H9 (cell line): ENCODE results near the gene IQUB. TPM values are rescaled to one million over a fixed set of nuclear protein-coding genes. Genes with fewer than 3 reads are reported as not detected.

Experiments
- DNase-seq: peaks from one replicate; pipeline ENCODE4 v3.0.0-alpha.2; 2017
- H2AFZ ChIP-seq: one replicate; pipeline ENCODE4 v1.6.1; 2013; ENCODE audit warnings: mild to moderate bottlenecking, low read length, control low read depth, moderate library complexity
- H2AK5ac ChIP-seq: 2 replicates; pipeline ENCODE4 v1.6.1; 2013; ENCODE audit warnings: low read length, control low read depth, mixed read lengths; ENCODE audit not compliant: insufficient read length
- H2BK120ac ChIP-seq: one replicate; pipeline ENCODE4 v1.6.1; 2013; ENCODE audit warnings: low read depth, mild to moderate bottlenecking, low read length, control low read depth, inconsistent platforms; ENCODE audit not compliant: poor library complexity, severe bottlenecking
- H2BK12ac ChIP-seq: 2 replicates; pipeline ENCODE4 v1.6.1; 2013; ENCODE audit warnings: low read length, control low read depth, mixed read lengths, low read depth; ENCODE audit not compliant: insufficient read length
- H2BK15ac ChIP-seq: 2 replicates; pipeline ENCODE4 v1.6.1; 2013; ENCODE audit warnings: low read depth, low read length, control low read depth
- H2BK20ac ChIP-seq: one replicate; pipeline ENCODE4 v1.6.1; 2013; ENCODE audit warnings: low read depth, mild to moderate bottlenecking, low read length, control low read depth, inconsistent platforms; ENCODE audit not compliant: poor library complexity, severe bottlenecking
- H2BK5ac ChIP-seq: 2 replicates; pipeline ENCODE4 v1.6.1; 2013; ENCODE audit warnings: low read length, control low read depth, mixed read lengths; ENCODE audit not compliant: insufficient read length
- H3K14ac ChIP-seq: 2 replicates; pipeline ENCODE4 v1.6.1; 2013; ENCODE audit warnings: low read length, control low read depth; ENCODE audit not compliant: insufficient read depth
- H3K18ac ChIP-seq: 2 replicates; pipeline ENCODE4 v1.6.1; 2013; ENCODE audit warnings: low read depth, mild to moderate bottlenecking, mixed read lengths, low read length, control low read depth; ENCODE audit not compliant: insufficient read length
- H3K23ac ChIP-seq: 2 replicates; pipeline ENCODE4 v1.6.1; 2013; ENCODE audit warnings: low read length, control low read depth, mixed read lengths, low read depth; ENCODE audit not compliant: insufficient read length
- H3K23me2 ChIP-seq: 2 replicates; pipeline ENCODE4 v1.6.1; 2013; ENCODE audit warnings: low read depth, mild to moderate bottlenecking, mixed read lengths, low read length, control low read depth; ENCODE audit not compliant: insufficient read length, poor library complexity, severe bottlenecking
- H3K27ac ChIP-seq: 2 replicates; pipeline ENCODE4 v1.5.1; 2013; ENCODE audit warnings: low read length, control low read depth, mixed read lengths, low read depth; ENCODE audit not compliant: insufficient read length
- H3K27me3 ChIP-seq: 2 replicates; pipeline ENCODE4 v1.6.1; 2013; ENCODE audit warnings: low read length, control low read depth, inconsistent platforms; ENCODE audit not compliant: insufficient read depth
- H3K4ac ChIP-seq: 2 replicates; pipeline ENCODE4 v1.6.1; 2013; ENCODE audit warnings: low read depth, mild to moderate bottlenecking, control low read depth, inconsistent platforms, low read length, moderate library complexity
- H3K4me1 ChIP-seq: 2 replicates; pipeline ENCODE4 v1.6.1; 2013; ENCODE audit warnings: low read length, control low read depth, inconsistent platforms; ENCODE audit not compliant: insufficient read depth
- H3K4me2 ChIP-seq: 2 replicates; pipeline ENCODE4 v1.6.1; 2013; ENCODE audit warnings: low read length, control low read depth, mixed read lengths; ENCODE audit not compliant: insufficient read length, insufficient read depth
- H3K56ac ChIP-seq: 2 replicates; pipeline ENCODE4 v1.6.1; 2013; ENCODE audit warnings: low read depth, mild to moderate bottlenecking, mixed read lengths, low read length, control low read depth; ENCODE audit not compliant: insufficient read length
- H3K79me1 ChIP-seq: 2 replicates; pipeline ENCODE4 v1.6.1; 2013; ENCODE audit warnings: low read depth, mild to moderate bottlenecking, moderate library complexity, low read length, control low read depth, inconsistent platforms; ENCODE audit not compliant: insufficient read depth, poor library complexity, severe bottlenecking
- H3K79me2 ChIP-seq: 2 replicates; pipeline ENCODE4 v1.6.1; 2013; ENCODE audit warnings: low read length, control low read depth, inconsistent platforms; ENCODE audit not compliant: insufficient read depth
- H3K9ac ChIP-seq: 2 replicates; pipeline ENCODE4 v1.6.1; 2013; ENCODE audit warnings: low read length, control low read depth, mixed read lengths; ENCODE audit not compliant: insufficient read length; ENCODE audit errors: extremely low read depth
- H3K9me3 ChIP-seq: one replicate; pipeline ENCODE4 v1.6.1; 2013; ENCODE audit warnings: low read depth, low read length, inconsistent platforms; ENCODE audit not compliant: control insufficient read depth
- H3T11ph ChIP-seq: one replicate; pipeline ENCODE4 v1.6.1; 2013; ENCODE audit warnings: mild to moderate bottlenecking, low read length, control low read depth, inconsistent platforms
- H4K20me1 ChIP-seq: one replicate; pipeline ENCODE4 v1.6.1; 2013; ENCODE audit not compliant: control insufficient read depth, insufficient read length, insufficient read depth
- H4K5ac ChIP-seq: 2 replicates; pipeline ENCODE4 v1.6.1; 2013; ENCODE audit warnings: low read depth, mild to moderate bottlenecking, mixed read lengths, low read length, control low read depth; ENCODE audit not compliant: insufficient read length
- H4K8ac ChIP-seq: replicated peaks from 2 replicates; pipeline ENCODE4 v1.6.1; 2013; ENCODE audit warnings: low read length, control low read depth, mixed read lengths, low read depth; ENCODE audit not compliant: insufficient read length
- H4K91ac ChIP-seq: 2 replicates; pipeline ENCODE4 v1.6.1; 2013; ENCODE audit warnings: low read depth, mild to moderate bottlenecking, moderate library complexity, mixed read lengths, low read length, control low read depth; ENCODE audit not compliant: insufficient read length
- H3K27ac Mint-ChIP-seq, 3 experiments: 2 replicates in 2 of 3; 3 replicates in 1 of 3; pipeline ENCODE4 v1.8.0; 2020 to 2021; ENCODE audit warnings: mixed read lengths in 3 of 3, mild to moderate bottlenecking in 1 of 3, moderate library complexity in 1 of 3
- H3K27me3 Mint-ChIP-seq: 2 replicates; pipeline ENCODE4 v1.8.0; 2021; ENCODE audit warnings: low read depth, mild to moderate bottlenecking, moderate library complexity, mixed read lengths
- H3K36me3 Mint-ChIP-seq, 3 experiments: 2 replicates in 2 of 3; 3 replicates in 1 of 3; pipeline ENCODE4 v1.8.0; 2020 to 2021; ENCODE audit warnings: low read depth in 3 of 3, mixed read lengths in 3 of 3; ENCODE audit not compliant: insufficient read depth in 1 of 3
- H3K4me1 Mint-ChIP-seq, 2 experiments: 2 replicates each; pipeline ENCODE4 v1.8.0; 2020; ENCODE audit warnings: mixed read lengths in 2 of 2
- H3K4me3 Mint-ChIP-seq, 2 experiments: 2 replicates in 1 of 2; 3 replicates in 1 of 2; pipeline ENCODE4 v1.8.0; 2020 to 2021; ENCODE audit warnings: mild to moderate bottlenecking in 2 of 2, mixed read lengths in 2 of 2, moderate library complexity in 1 of 2
- H3K9me3 Mint-ChIP-seq, 2 experiments: 2 replicates in 1 of 2; 3 replicates in 1 of 2; pipeline ENCODE4 v1.8.0; 2020; ENCODE audit warnings: mild to moderate bottlenecking in 2 of 2, mixed read lengths in 2 of 2, moderate library complexity in 1 of 2
- CTCF ChIP-seq: fragments of 200-600 bp; sonication (generic); conservative IDR thresholded peaks from 3 replicates; pipeline ENCODE4 v1.8.0; 2021; ENCODE audit warnings: antibody characterized with exemption, mild to moderate bottlenecking
- WGBS: extraction: QIAGEN DNeasy Blood & Tissue Kit; methylation state at CpG from one replicate; pipeline ENCODE4 v1.1.7; 2013; ENCODE audit warnings: missing lambda C conversion rate, low lambda C conversion rate, mixed read lengths; ENCODE audit not compliant: insufficient read length; ENCODE audit errors: extremely low coverage; 5-methylcytosine and 5-hydroxymethylcytosine counted together
- total RNA-seq: library from RNA; stranded (reverse); gene quantifications from 2 replicates; pipeline ENCODE4 v1.2.1, GENCODE V29; 2021

The IQUB gene
- total RNA-seq, 1 experiment from 2014 or later, result 0.28 TPM

GRCh38 chr7:123535517-123535916, 1.1 kb upstream of the IQUB start:
- Histone ChIP-seq H3K9me3 (no peaks in the 10 kb centered on the region), H3K79me1 (no peaks in the 10 kb centered on the region), H3K23ac (no peak overlapping the region), H4K8ac (no peak overlapping the region), H3K56ac (no peak overlapping the region), H3K4ac (no peak overlapping the region), H2BK120ac (no peak overlapping the region), H3K27ac (no peak overlapping the region), H2BK15ac (no peak overlapping the region), H3K18ac (no peak overlapping the region), H2AFZ (no peak overlapping the region), H4K20me1 (no peaks in the 10 kb centered on the region), H3K79me2 (no peaks in the 10 kb centered on the region), H2AK5ac (no peak overlapping the region), H3K9ac (no peak overlapping the region), H3K27me3 (no peaks in the 10 kb centered on the region), H4K5ac (no peak overlapping the region), H3K4me1 (no peaks in the 10 kb centered on the region), H3K23me2 (peaks cover 5% of the 10 kb centered on the region), H3K4me2 (no peak overlapping the region), H2BK12ac (no peak overlapping the region), H3K14ac (no peak overlapping the region), H2BK20ac (no peak overlapping the region), H4K91ac (no peak overlapping the region), H3T11ph (no peak overlapping the region), H2BK5ac (no peak overlapping the region)
- Mint-ChIP-seq H3K27ac (no peak overlapping the region), H3K9me3 (no peaks in the 10 kb centered on the region), H3K4me3 (0 out of 5 replicates have a peak overlapping the region, but pooled peaks of 1 of the 2 experiments have one; percentile 17), H3K36me3 (no peaks in the 10 kb centered on the region), H3K27me3 (peaks cover 15% of the 10 kb centered on the region), H3K4me1 (peaks cover 17 to 19% of the 10 kb centered on the region in 2 experiments)
- WGBS, result no CpG with 5 or more reads among the region's 12 CpGs
- no peak for DNase-seq
- no peak for TF ChIP-seq CTCF
